Glutamatergic neuron (in vitro differentiated cells): ENCODE measurements around the gene CROCC2. TPM values are rescaled to one million over a fixed set of nuclear protein-coding genes. Genes with fewer than 3 reads are reported as not detected.

Experiments
- DNase-seq: peaks from one replicate; pipeline ENCODE4 v3.0.0; 2022
- H3K27ac Mint-ChIP-seq: one replicate; pipeline ENCODE4 v1.8.0; 2020; ENCODE audit warnings: mild to moderate bottlenecking, mixed read lengths, inconsistent platforms; ENCODE audit not compliant: unreplicated experiment
- H3K27me3 Mint-ChIP-seq: one replicate; pipeline ENCODE4 v1.8.0; 2020; ENCODE audit warnings: mild to moderate bottlenecking, moderate library complexity, mixed read lengths, inconsistent platforms; ENCODE audit not compliant: unreplicated experiment
- H3K36me3 Mint-ChIP-seq: one replicate; pipeline ENCODE4 v1.8.0; 2020; ENCODE audit warnings: mild to moderate bottlenecking, mixed read lengths, inconsistent platforms; ENCODE audit not compliant: unreplicated experiment
- H3K4me1 Mint-ChIP-seq: one replicate; pipeline ENCODE4 v1.8.0; 2020; ENCODE audit warnings: mild to moderate bottlenecking, low read depth, mixed read lengths, inconsistent platforms; ENCODE audit not compliant: unreplicated experiment
- H3K4me3 Mint-ChIP-seq: one replicate; pipeline ENCODE4 v1.8.0; 2020; ENCODE audit warnings: mild to moderate bottlenecking, mixed read lengths, inconsistent platforms; ENCODE audit not compliant: unreplicated experiment
- H3K9me3 Mint-ChIP-seq: one replicate; pipeline ENCODE4 v1.8.0; 2020; ENCODE audit warnings: mild to moderate bottlenecking, moderate library complexity, mixed read lengths, inconsistent platforms; ENCODE audit not compliant: unreplicated experiment
- CTCF ChIP-seq: fragments of 200-600 bp; sonication (generic); IDR thresholded peaks from one replicate; pipeline ENCODE4 v1.5.0; 2021; ENCODE audit not compliant: partially characterized antibody, unreplicated experiment
- total RNA-seq: library from RNA; stranded (reverse); fragmentation: NEBNext Ultra II Directional; extraction: Animal tissue kit (Norgen Biotek cat#: 25700); gene quantifications from one replicate; pipeline ENCODE4 v1.2.1, GENCODE V29; 2021; ENCODE audit not compliant: unreplicated experiment

Gene CROCC2
- total RNA-seq, 1 donor from 2014 or later: not detected

- H3K4me3 Mint-ChIP-seq: no peak overlapping the region
- H3K27me3 Mint-ChIP-seq: peaks cover 11% of the 10 kb centered on the region
- H3K27ac Mint-ChIP-seq: no peak overlapping the region
- peaks cover 15% of the 10 kb centered on the region for H3K36me3 Mint-ChIP-seq
- H3K4me1 Mint-ChIP-seq: peaks cover 2% of the 10 kb centered on the region
- peak; percentile 9 for DNase-seq
- no peak for TF ChIP-seq CTCF
- peaks cover 8% of the 10 kb centered on the region for H3K9me3 Mint-ChIP-seq
Observed at GRCh38 chr2:241001413-241002274, 95.5 kb downstream of the CROCC2 start.

DNA sequence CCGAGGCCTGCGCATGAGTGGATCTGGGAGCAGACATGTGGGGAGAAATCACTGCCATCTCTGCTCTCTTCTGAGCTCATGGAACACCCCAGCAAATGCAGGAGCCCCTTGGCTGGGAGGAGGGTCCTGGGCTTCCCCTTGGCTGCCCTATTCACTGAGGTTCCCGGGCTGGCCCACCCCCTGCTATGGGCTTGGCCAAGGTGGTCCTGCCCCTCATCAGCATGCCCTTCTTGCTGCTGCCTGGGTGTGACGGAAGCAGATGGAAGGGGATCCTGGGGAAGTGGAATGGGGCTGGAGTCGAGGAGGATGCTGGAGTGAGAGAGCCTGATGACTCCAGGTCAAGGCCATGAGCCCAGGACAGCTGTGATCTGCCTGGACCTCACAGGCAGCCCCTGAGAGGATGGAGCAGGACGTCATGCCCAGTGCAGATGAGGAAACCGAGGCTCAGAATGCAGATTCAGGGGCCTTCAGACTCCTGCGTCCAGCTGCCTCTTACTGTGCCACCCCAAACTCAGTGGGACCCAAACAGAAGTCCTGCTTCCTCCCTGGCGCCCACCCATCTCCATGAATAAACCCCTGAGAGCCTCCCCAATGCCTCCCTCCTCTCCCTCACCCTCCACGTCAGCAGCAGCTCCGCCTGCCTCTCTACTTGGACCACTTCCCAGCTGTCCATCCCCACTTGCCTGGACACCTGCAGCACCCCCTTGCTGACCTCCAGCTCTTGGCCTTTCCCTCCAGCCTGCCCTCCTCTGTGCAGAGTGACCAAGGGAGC lies 96.3 kb downstream of the CROCC2 start:
- no peak for TF ChIP-seq CTCF
- H3K9me3 Mint-ChIP-seq: peaks cover 11% of the 10 kb centered on the region
- H3K27me3 Mint-ChIP-seq: peaks cover 11% of the 10 kb centered on the region
- H3K4me1 Mint-ChIP-seq: no peaks in the 10 kb centered on the region
- peaks cover 15% of the 10 kb centered on the region for H3K36me3 Mint-ChIP-seq
- DNase-seq: no peak
- H3K4me3 Mint-ChIP-seq: no peak overlapping the region
- H3K27ac Mint-ChIP-seq: no peak overlapping the region

DNA sequence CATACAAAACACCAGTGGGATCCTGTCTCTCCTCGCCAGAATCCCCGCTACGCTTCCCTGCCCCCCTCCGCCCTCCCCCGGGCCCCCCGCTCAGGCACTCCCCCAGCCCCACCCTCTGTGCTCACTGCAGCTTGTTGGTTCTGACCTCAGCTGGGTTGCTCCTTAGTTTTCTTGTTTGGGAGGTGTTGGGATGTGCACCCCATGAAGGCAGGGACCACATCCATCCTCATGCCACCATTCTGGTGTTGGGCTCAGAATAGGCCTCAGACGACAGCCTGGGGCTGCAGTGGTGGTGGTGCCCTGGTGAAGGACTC lies 96.9 kb downstream of the CROCC2 start:
- H3K4me1 Mint-ChIP-seq: no peaks in the 10 kb centered on the region

DNA sequence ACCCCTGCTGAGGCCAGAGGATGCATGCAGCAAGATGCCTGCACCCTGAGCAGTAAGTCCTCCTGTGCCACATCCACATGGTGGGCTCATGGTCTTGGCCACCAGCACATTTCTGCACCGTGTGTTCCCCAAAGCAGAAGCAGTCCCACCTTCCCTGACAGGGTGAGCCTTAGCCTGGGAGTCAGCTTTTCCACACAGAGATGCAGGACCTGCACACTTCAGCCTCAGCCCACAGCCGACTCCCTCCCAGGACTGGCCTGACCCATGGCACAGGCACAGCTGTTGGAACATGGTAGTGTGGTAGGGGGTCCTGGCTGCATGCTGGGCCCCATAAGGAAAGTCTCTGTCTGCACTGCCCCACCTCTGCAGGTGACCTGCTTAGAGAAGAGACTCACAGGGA lies 97.2 kb downstream of the CROCC2 start:
- no peaks in the 10 kb centered on the region for H3K4me1 Mint-ChIP-seq
- peaks cover 11% of the 10 kb centered on the region for H3K9me3 Mint-ChIP-seq
- peaks cover 15% of the 10 kb centered on the region for H3K36me3 Mint-ChIP-seq
- H3K27ac Mint-ChIP-seq: no peak overlapping the region
- DNase-seq: no peak
- H3K27me3 Mint-ChIP-seq: peaks cover 11% of the 10 kb centered on the region
- H3K4me3 Mint-ChIP-seq: no peak overlapping the region
- no peak for TF ChIP-seq CTCF

More for the DNA sequence above, 96.9 kb downstream of the CROCC2 start:
- Mint-ChIP-seq H3K27ac (no peak overlapping the region), H3K27me3 (peaks cover 11% of the 10 kb centered on the region), H3K4me3 (no peak overlapping the region), H3K36me3 (peaks cover 15% of the 10 kb centered on the region), H3K9me3 (peaks cover 11% of the 10 kb centered on the region)
- no peak for DNase-seq
- no peak for TF ChIP-seq CTCF
